Spleen (tissue), 11 donors: Measurements from ENCODE around the gene PRKCZ. TPM values are rescaled to one million over a fixed set of nuclear protein-coding genes. Genes with fewer than 3 reads are reported as not detected.
A peak's percentile ranks its signal among the peaks of the same experiment; 100 is the strongest.
"Not testable (repeated sequence)": the region's sequence is repeated elsewhere in the genome, so short reads cannot be mapped to it uniquely, and the experiment has no call there.

Experiments
- DNase-seq: peaks from one replicate; pipeline ENCODE4 v3.0.0-alpha.2; 2020
- H3K27ac ChIP-seq, 8 donors: fragments of 200-600 bp; sonication (generic) in 7 of 8; 1 replicate in 4 of 8; 2 replicates in 4 of 8; pipeline versions ENCODE4 v1.5.0 to v1.8.0; 2016 to 2021; ENCODE audit warnings: inconsistent platforms in 4 of 8, mild to moderate bottlenecking in 4 of 8, moderate library complexity in 1 of 8
- H3K27me3 ChIP-seq, 7 donors: fragments of 200-600 bp; sonication (generic) in 6 of 7; replicated peaks in 1 of 7; 1 replicate in 4 of 7; 2 replicates in 3 of 7; pipeline versions ENCODE4 v1.5.0 to v1.8.0; 2016 to 2021; ENCODE audit warnings: inconsistent platforms in 3 of 7, mild to moderate bottlenecking in 1 of 7
- H3K36me3 ChIP-seq, 6 donors: fragments of 200-600 bp; sonication (generic) in 5 of 6; 1 replicate in 4 of 6; 2 replicates in 2 of 6; pipeline versions ENCODE4 v1.5.0 to v1.8.0; 2016 to 2021; ENCODE audit warnings: inconsistent platforms in 2 of 6
- H3K4me1 ChIP-seq, 6 donors: fragments of 200-600 bp; sonication (generic) in 5 of 6; 1 replicate in 3 of 6; 2 replicates in 3 of 6; pipeline versions ENCODE4 v1.5.0 to v1.8.0; 2016 to 2021; ENCODE audit warnings: inconsistent platforms in 3 of 6
- H3K4me3 ChIP-seq, 8 donors: fragments of 200-600 bp; sonication (generic) in 7 of 8; 1 replicate in 4 of 8; 2 replicates in 4 of 8; pipeline versions ENCODE4 v1.5.0 to v1.8.0; 2016 to 2021; ENCODE audit warnings: inconsistent platforms in 4 of 8, mild to moderate bottlenecking in 4 of 8, moderate library complexity in 2 of 8
- H3K9me3 ChIP-seq, 8 donors: fragments of 200-600 bp; sonication (generic) in 7 of 8; 1 replicate in 4 of 8; 2 replicates in 4 of 8; pipeline versions ENCODE4 v1.5.0 to v1.8.0; 2016 to 2021; ENCODE audit warnings: inconsistent platforms in 4 of 8
- POLR2A ChIP-seq, 3 donors: fragments of 450-650 bp; IDR thresholded peaks; one replicate each; pipeline ENCODE4 v1.5.1; 2017; ENCODE audit warnings: antibody characterized with exemption in 3 of 3, mild to moderate bottlenecking in 1 of 3
- POLR2AphosphoS5 ChIP-seq, 3 donors: sonication (generic); formaldehyde crosslinking; IDR thresholded peaks; one replicate each; pipeline ENCODE4 v1.5.1; 2017; ENCODE audit warnings: antibody characterized with exemption in 3 of 3
- WGBS, 5 donors: extraction: QIAGEN DNeasy Blood & Tissue Kit in 3 of 5; methylation state at CpG; one replicate each; pipeline versions ENCODE4 v1.1.5 to v1.1.7; 2013 to 2018; 5-methylcytosine and 5-hydroxymethylcytosine counted together
- intact Hi-C: fragments of 100-400 bp; cut with DNase I; formaldehyde crosslinking; loops from one replicate; pipeline ENCODE4 v1.15.0; 2023; ENCODE audit warnings: low total_unique reads
- polyA plus RNA-seq, 3 donors: library from polyadenylated mRNA; stranded (reverse); fragments of 200-250 nt; gene quantifications; one replicate each; pipeline ENCODE4 v1.2.1, GENCODE V29; 2013
- total RNA-seq, 7 donors: library from RNA; depleted of rRNA in 3 of 7; stranded (reverse); fragments of >200 nt in 3 of 7; fragmentation: NEBNext Ultra II Directional in 4 of 7; extraction: Animal tissue kit (Norgen Biotek cat#: 25700) in 4 of 7; gene quantifications; one replicate each; pipeline versions ENCODE4 v1.1.0 to v1.2.1, GENCODE V29; 2016 to 2021
- TF ChIP-seq, protein P1 (sequence below), 11 experiments: fragments of 200-600 bp in 7 of 11; fragments of 450-650 bp in 4 of 11; sonication (generic) in 4 of 11; IDR thresholded peaks in 8 of 11; conservative IDR thresholded peaks in 3 of 11; 1 replicate in 7 of 11; 2 replicates in 4 of 11; pipeline versions ENCODE4 v1.4.0 to v1.8.0; 2016 to 2021; ENCODE audit warnings: antibody characterized with exemption in 11 of 11, inconsistent platforms in 4 of 11, mild to moderate bottlenecking in 1 of 11
- donor health status: healthy with polysubstance abuse.
- donor health status: DM: no; HTN: no; CAD: no; lungs with moderate emphysema.
- donor health status: DM: no; HTN: no; CAD: no.
- donor health status: Bipolar disorder and iron deficiency.
- donor health status: healthy.
- donor health status: DM: no; HTN: no; CAD: no.
- donor health status: DM: yes; HTN: yes; CAD: no.

Gene PRKCZ
- total and polyA plus RNA-seq, 10 donors, result 17.6 to 61.8 (median 34.0) TPM

DNA sequence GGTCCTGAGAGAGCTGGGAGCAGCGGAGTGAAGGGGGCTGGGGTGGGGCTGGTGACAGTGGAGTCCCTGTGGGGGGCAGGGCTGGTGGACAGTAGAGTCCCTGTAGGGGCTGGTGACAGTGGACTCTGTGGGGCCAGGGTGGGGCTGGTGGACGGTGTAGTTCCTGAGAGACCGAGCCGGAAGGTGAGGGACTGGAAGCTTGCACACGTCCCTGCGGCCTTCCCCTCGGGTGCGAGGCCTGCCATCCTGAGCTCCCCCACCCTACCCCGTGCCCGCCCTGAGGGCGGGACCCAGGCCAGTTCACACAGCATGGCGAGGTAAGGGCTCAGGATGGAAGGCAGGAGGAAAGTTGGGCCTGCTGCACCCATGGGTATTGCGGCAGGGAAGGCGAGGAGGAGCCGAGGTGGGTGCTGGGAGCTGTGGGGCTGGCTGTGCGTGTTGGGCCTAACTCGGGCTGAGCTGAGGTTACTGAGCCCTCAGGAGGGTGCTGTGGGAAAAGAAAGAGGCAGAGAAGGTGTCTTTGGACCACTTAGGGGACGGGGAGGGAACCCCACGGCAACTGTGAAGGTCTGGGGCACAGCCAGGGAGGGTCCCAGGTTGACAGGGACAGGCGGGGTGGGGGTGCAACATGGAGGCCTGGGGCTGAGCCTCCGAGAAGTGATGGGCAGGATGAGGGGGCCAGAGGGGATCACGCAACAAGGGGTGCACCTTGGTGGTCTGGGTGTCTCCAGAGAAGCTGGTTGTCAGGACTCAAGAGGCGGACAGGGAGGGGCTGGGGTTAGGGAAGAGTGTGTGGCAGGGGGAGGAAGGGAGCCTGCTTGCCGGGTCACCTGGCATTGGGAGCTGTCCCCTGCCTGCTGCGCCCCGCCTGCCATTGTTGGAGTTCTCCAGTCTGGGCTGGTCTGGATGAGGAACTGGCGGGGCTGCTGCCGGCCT, 60.8 kb downstream of the PRKCZ start:
- DNase-seq, result no peak
- intact Hi-C loops, result no loop called here
- Histone ChIP-seq H3K27ac (no peak overlapping the region), H3K4me1 (peaks cover 0 to 34% (median 24%) of the 10 kb centered on the region in 6 donors), H3K4me3 (no peak overlapping the region), H3K9me3 (no peaks in the 10 kb centered on the region), H3K36me3 (peaks cover 0 to 17% (median 6%) of the 10 kb centered on the region in 6 donors), H3K27me3 (no peaks in the 10 kb centered on the region)
- 89 to 94% (median 93%) methylated on average over 27 to 28 of the region's 28 CpGs for WGBS, 5 donors
- TF ChIP-seq, protein P1, sequence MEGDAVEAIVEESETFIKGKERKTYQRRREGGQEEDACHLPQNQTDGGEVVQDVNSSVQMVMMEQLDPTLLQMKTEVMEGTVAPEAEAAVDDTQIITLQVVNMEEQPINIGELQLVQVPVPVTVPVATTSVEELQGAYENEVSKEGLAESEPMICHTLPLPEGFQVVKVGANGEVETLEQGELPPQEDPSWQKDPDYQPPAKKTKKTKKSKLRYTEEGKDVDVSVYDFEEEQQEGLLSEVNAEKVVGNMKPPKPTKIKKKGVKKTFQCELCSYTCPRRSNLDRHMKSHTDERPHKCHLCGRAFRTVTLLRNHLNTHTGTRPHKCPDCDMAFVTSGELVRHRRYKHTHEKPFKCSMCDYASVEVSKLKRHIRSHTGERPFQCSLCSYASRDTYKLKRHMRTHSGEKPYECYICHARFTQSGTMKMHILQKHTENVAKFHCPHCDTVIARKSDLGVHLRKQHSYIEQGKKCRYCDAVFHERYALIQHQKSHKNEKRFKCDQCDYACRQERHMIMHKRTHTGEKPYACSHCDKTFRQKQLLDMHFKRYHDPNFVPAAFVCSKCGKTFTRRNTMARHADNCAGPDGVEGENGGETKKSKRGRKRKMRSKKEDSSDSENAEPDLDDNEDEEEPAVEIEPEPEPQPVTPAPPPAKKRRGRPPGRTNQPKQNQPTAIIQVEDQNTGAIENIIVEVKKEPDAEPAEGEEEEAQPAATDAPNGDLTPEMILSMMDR (IDR thresholded peaks at IDR 0.05 in 8 of 11, conservative IDR thresholded peaks at IDR 0.05 in 3 of 11), result no peak
- TF ChIP-seq POLR2AphosphoS5 (IDR thresholded peaks at IDR 0.05) (no peak), POLR2A (IDR thresholded peaks at IDR 0.05) (no peak)

DNA sequence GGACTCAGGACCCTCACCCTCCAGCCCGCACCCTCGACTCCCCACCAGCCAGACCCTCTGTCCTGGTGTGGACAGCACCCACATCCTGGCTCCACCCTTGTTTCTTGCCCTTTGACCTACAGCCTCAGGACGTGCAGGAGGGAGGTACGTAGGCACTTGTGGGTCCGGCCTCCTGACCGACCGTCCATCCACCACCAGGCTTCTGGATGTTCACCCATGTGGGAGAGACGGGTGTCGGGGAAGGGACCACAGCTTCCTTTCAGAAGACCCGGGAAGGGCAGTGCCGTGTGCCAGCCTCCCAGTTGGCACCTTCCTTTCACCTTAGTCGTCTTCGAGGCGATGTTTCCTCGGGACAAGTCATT, 61.4 kb downstream of the PRKCZ start:
- Histone ChIP-seq H3K9me3 (no peaks in the 10 kb centered on the region), H3K36me3 (peaks cover 0 to 10% (median 6%) of the 10 kb centered on the region in 6 donors), H3K4me1 (peaks cover 0 to 38% (median 24%) of the 10 kb centered on the region in 6 donors), H3K4me3 (no peak overlapping the region), H3K27ac (peak overlapping the region in 3 of 8 donors; percentile 76 to 83 (median 80)), H3K27me3 (no peaks in the 10 kb centered on the region)
- TF ChIP-seq POLR2A (IDR thresholded peaks at IDR 0.05) (no peak), POLR2AphosphoS5 (IDR thresholded peaks at IDR 0.05) (no peak)
- TF ChIP-seq, protein P1 (IDR thresholded peaks at IDR 0.05 in 8 of 11, conservative IDR thresholded peaks at IDR 0.05 in 3 of 11), result no peak
- no peak for DNase-seq
- intact Hi-C loops, result no loop called here
- 91 to 93% (median 93%) methylated on average over 14 to 15 of the region's 15 CpGs for WGBS, 5 donors

- H3K4me3 ChIP-seq, result peak overlapping the region in 2 of 8 donors; percentile 10 to 53
- WGBS, 5 donors, result 44 to 68% (median 51%) methylated on average over 17 of the region's 17 CpGs
- TF ChIP-seq, protein P1 (IDR thresholded peaks at IDR 0.05 in 8 of 11, conservative IDR thresholded peaks at IDR 0.05 in 3 of 11), result no peak
- no peak for TF ChIP-seq POLR2A (IDR thresholded peaks at IDR 0.05)
- TF ChIP-seq POLR2AphosphoS5 (IDR thresholded peaks at IDR 0.05), result peak in 2 of 3 donors; percentile 42 to 48
- H3K27me3 ChIP-seq, result no peaks in the 10 kb centered on the region
- H3K4me1 ChIP-seq, result peaks cover 0 to 38% (median 24%) of the 10 kb centered on the region in 6 donors
- intact Hi-C loops, result no loop called here
- peak overlapping the region in 5 of 8 donors; percentile 46 to 83 (median 76) for H3K27ac ChIP-seq
- no peaks in the 10 kb centered on the region for H3K9me3 ChIP-seq
- DNase-seq, result no peak
- peaks cover 0 to 4% (median under 1%) of the 10 kb centered on the region in 6 donors for H3K36me3 ChIP-seq
Observed at GRCh38 chr1:2112280-2112701, 62.1 kb downstream of the PRKCZ start.

- Histone ChIP-seq H3K9me3 (peaks cover 0 to 5% (median 0%) of the 10 kb centered on the region in 8 donors), H3K36me3 (no peaks in the 10 kb centered on the region), H3K27me3 (no peaks in the 10 kb centered on the region), H3K4me3 (no peak overlapping the region), H3K27ac (no peak overlapping the region), H3K4me1 (peaks cover 0 to 38% (median 24%) of the 10 kb centered on the region in 6 donors)
- DNase-seq, result no peak
- intact Hi-C loops, result no loop called here
- 91 to 97% (median 96%) methylated on average over 15 of the region's 15 CpGs for WGBS, 5 donors
- TF ChIP-seq, protein P1 (IDR thresholded peaks at IDR 0.05 in 8 of 11, conservative IDR thresholded peaks at IDR 0.05 in 3 of 11), result no peak
- TF ChIP-seq POLR2AphosphoS5 (IDR thresholded peaks at IDR 0.05), result no peak
Observed at GRCh38 chr1:2113620-2114135, 63.5 kb downstream of the PRKCZ start.

- H3K36me3 ChIP-seq, DNase-seq, H3K4me3 ChIP-seq, intact Hi-C loops, H3K27me3 ChIP-seq, H3K27ac ChIP-seq: not testable (repeated sequence)
- Histone ChIP-seq H3K9me3 (peaks cover 0 to 15% (median 4%) of the 10 kb centered on the region in 8 donors), H3K4me1 (peaks cover 0 to 38% (median 24%) of the 10 kb centered on the region in 6 donors)
- 87 to 94% (median 94%) methylated on average over 14 of the region's 14 CpGs for WGBS, 5 donors
Observed at GRCh38 chr1:2114635-2115007, 64.4 kb downstream of the PRKCZ start.
